ENCODE measurements around the gene TRAPPC6A.

Gene TRAPPC6A

GRCh38 chr19:45153339-45154063 is 24.5 kb downstream of the TRAPPC6A start:
- in situ Hi-C loops (cut with HindIII; ENCODE audit: low pct_ligation_motif_present, low pct_unique_long_range_greater_than_20kb, low sequenced_read_pairs): no loop called here
- DNase-seq: no peak

- in situ Hi-C loops (cut with HindIII; ENCODE audit: low pct_ligation_motif_present, low pct_unique_long_range_greater_than_20kb, low sequenced_read_pairs): no loop called here
- no peak for DNase-seq
Measured at GRCh38 chr19:45152504-45153338, 25.3 kb downstream of the TRAPPC6A start.

- in situ Hi-C loops (cut with HindIII; ENCODE audit: low pct_ligation_motif_present, low pct_unique_long_range_greater_than_20kb, low sequenced_read_pairs): no loop called here
Measured at GRCh38 chr19:45151821-45152503, 26.1 kb downstream of the TRAPPC6A start.

GRCh38 chr19:45151320-45151719 is 26.7 kb downstream of the TRAPPC6A start:
- in situ Hi-C loops (cut with HindIII; ENCODE audit: low pct_ligation_motif_present, low pct_unique_long_range_greater_than_20kb, low sequenced_read_pairs): no loop called here
- DNase-seq: no peak

More at GRCh38 chr19:45151821-45152503, 26.1 kb downstream of the TRAPPC6A start:
- no peak for DNase-seq

- in situ Hi-C loops (cut with HindIII; ENCODE audit: low pct_ligation_motif_present, low pct_unique_long_range_greater_than_20kb, low sequenced_read_pairs): no loop called here
- DNase-seq: no peak
Measured at GRCh38 chr19:45150751-45151281, 27.2 kb downstream of the TRAPPC6A start.

GRCh38 chr19:45150180-45150579 is 27.9 kb downstream of the TRAPPC6A start:
- in situ Hi-C loops (cut with HindIII; ENCODE audit: low pct_ligation_motif_present, low pct_unique_long_range_greater_than_20kb, low sequenced_read_pairs): no loop called here

GRCh38 chr19:45149129-45149528 is 28.9 kb downstream of the TRAPPC6A start:
- in situ Hi-C loops (cut with HindIII; ENCODE audit: low pct_ligation_motif_present, low pct_unique_long_range_greater_than_20kb, low sequenced_read_pairs): no loop called here

More at GRCh38 chr19:45150180-45150579, 27.9 kb downstream of the TRAPPC6A start:
- no peak for DNase-seq

GRCh38 chr19:45147835-45148676 is 30.0 kb downstream of the TRAPPC6A start:
- in situ Hi-C loops (cut with HindIII; ENCODE audit: low pct_ligation_motif_present, low pct_unique_long_range_greater_than_20kb, low sequenced_read_pairs): no loop called here
- DNase-seq: no peak

More at GRCh38 chr19:45149129-45149528, 28.9 kb downstream of the TRAPPC6A start:
- DNase-seq: no peak

GRCh38 chr19:45146741-45147205 is 31.3 kb downstream of the TRAPPC6A start:
- in situ Hi-C loops (cut with HindIII; ENCODE audit: low pct_ligation_motif_present, low pct_unique_long_range_greater_than_20kb, low sequenced_read_pairs): no loop called here

GRCh38 chr19:45146251-45146650 is 31.8 kb downstream of the TRAPPC6A start:
- in situ Hi-C loops (cut with HindIII; ENCODE audit: low pct_ligation_motif_present, low pct_unique_long_range_greater_than_20kb, low sequenced_read_pairs): no loop called here
- no peak for DNase-seq

More at GRCh38 chr19:45146741-45147205, 31.3 kb downstream of the TRAPPC6A start:
- no peak for DNase-seq

GRCh38 chr19:45145270-45146189 is 32.5 kb downstream of the TRAPPC6A start:
- in situ Hi-C loops (cut with HindIII; ENCODE audit: low pct_ligation_motif_present, low pct_unique_long_range_greater_than_20kb, low sequenced_read_pairs): no loop called here
- DNase-seq: no peak

- in situ Hi-C loops (cut with HindIII; ENCODE audit: low pct_ligation_motif_present, low pct_unique_long_range_greater_than_20kb, low sequenced_read_pairs): no loop called here
- no peak for DNase-seq
Measured at GRCh38 chr19:45144431-45145269, 33.4 kb downstream of the TRAPPC6A start.

GRCh38 chr19:45142726-45143110 is 35.3 kb downstream of the TRAPPC6A start:
- DNase-seq: no peak
- in situ Hi-C loops (cut with HindIII; ENCODE audit: low pct_ligation_motif_present, low pct_unique_long_range_greater_than_20kb, low sequenced_read_pairs): no loop called here

- in situ Hi-C loops (cut with HindIII; ENCODE audit: low pct_ligation_motif_present, low pct_unique_long_range_greater_than_20kb, low sequenced_read_pairs): no loop called here
- DNase-seq: no peak
Measured at GRCh38 chr19:45142016-45142725, 35.9 kb downstream of the TRAPPC6A start.

GRCh38 chr19:45141203-45141900 is 36.7 kb downstream of the TRAPPC6A start:
- in situ Hi-C loops (cut with HindIII; ENCODE audit: low pct_ligation_motif_present, low pct_unique_long_range_greater_than_20kb, low sequenced_read_pairs): no loop called here
- DNase-seq: no peak
